ELR (cell line): ENCODE results near the gene SLC39A10.

Experiments
- DNase-seq: peaks from one replicate; pipeline ENCODE4 v3.0.0-alpha.2; 2015; ENCODE audit warnings: low read depth

Gene SLC39A10

DNA sequence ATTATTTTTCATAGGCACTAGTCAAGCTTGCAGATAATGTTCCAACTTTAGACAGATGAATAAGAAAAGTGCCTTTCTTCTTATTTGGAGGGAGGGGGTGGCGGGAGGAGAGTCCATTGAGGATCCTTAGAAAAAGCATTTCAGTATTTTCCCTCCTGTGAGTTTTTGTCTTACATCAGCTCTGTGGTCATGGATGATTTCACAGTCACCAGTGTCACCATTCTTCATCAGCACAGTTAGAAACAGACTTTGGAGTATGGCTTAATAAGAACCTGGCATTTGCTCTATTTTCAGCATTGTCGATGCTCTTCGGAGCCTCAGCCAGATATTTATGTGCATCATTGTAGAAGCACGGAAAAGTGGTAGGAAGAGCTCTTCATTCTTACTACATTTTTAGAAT, 70.1 kb downstream of the SLC39A10 start:
- no peak for DNase-seq

DNA sequence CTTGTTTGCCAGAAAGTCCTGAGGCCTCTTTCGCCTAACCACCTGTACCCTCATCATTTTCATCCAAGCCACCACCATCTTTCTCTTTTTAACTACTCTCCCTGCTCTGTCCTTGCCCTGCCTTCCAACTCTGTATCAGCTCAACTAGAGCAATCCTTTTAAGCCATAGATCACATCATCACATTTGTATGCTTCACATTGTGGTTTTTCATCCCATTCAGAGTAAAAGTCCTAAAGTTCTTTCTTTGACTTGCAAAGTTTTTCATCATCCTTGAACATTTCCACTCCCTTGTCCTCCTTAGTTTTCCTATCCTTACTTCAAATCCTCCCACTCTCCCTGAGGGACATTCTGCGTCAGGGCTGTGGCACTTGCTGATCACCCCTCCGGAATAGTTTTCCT, 73.9 kb downstream of the SLC39A10 start:
- DNase-seq: no peak

DNA sequence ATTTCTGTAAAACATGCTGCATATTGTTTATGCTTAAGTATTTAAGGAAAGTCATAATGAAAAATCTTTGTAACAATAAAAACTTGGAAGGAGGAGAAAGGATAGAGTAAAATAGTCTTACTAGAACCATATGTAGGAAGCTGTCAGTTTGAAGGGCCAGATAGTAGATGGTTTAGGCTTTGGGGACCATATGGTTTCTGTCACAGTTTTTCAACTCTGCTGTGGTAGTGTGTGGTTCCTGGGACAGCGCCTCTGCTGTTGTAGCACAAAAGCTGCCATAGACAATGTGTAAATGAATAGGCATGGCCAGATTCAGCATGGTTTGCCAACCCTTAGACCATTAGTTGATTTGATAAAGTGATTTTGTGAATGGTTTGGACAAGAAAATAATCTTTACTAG, 75.5 kb downstream of the SLC39A10 start:
- no peak for DNase-seq

DNA sequence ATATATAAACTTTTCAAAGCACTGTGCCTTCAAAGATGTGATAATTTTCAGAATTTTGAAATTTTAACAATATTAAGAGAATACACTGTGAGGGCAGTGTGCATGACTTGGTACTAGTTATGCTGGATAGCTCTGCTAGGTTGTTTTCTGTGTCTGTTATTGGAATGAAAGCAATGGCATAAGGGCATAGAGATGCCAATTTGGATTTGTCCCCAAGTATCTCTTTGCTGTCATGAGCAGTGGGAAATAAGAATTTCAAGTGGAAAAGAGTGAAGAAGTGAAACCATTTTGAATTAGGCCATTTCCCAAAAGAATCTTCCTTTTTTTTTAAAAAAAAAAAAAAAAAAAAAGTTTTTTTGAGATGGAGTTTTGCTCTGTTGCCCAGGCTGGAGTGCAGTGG, 76.8 kb downstream of the SLC39A10 start:
- DNase-seq: no peak

DNA sequence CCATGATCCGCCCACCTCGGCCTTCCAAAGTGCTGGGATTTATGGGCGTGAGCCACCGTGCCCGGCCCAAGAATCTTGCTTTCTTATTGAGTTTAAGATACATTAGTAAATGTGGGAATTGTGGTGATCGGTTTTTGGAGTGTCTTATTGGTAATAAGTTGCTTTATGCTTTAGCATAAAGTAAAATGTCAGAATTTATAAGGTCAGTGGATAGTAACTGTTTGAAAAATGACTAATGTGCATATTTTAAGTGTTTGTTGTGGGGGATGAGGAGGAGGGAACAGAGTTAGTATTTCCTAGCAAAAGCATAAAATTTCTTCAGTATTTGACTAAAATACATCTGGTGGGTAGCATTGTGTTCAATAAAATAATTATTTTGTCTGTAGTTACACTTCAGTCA, 77.4 kb downstream of the SLC39A10 start:
- no peak for DNase-seq

DNA sequence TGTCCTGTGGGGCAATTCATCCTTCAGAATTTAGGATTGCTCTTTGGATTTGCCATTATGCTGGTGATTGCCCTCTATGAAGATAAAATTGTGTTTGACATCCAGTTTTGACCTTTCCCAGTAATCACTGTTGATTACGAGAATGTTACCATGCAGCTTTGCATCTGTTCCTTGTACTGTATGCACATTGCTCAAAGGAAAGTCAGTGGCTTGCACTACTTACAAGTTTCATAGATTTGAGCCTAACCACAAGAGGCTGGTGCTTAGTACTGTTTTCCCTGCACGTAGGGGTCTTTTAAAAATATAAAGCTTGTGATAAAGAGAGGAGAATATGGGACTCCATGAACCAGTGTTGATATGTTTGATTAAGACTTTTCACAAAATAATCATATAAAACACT, 77.9 kb downstream of the SLC39A10 start:
- DNase-seq: no peak

DNA sequence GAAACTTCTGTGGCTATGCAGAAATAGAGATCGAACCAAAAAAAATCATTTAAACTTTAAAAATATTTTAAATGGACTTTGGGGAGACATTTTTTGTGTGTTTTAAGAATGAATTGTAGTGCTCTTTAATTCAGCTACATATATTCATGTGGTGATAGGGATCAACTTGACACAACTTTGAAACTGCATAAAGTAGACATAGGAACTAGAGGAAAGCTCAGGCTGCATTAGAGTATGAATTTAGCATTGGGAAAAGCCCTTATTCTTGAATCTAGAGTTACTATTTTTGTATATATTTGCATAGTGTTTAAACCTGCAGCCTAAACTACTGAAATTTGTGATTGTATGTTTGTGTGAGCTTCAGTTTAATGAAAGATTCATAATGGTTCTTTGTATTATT, 78.3 kb downstream of the SLC39A10 start:
- DNase-seq: no peak

DNA sequence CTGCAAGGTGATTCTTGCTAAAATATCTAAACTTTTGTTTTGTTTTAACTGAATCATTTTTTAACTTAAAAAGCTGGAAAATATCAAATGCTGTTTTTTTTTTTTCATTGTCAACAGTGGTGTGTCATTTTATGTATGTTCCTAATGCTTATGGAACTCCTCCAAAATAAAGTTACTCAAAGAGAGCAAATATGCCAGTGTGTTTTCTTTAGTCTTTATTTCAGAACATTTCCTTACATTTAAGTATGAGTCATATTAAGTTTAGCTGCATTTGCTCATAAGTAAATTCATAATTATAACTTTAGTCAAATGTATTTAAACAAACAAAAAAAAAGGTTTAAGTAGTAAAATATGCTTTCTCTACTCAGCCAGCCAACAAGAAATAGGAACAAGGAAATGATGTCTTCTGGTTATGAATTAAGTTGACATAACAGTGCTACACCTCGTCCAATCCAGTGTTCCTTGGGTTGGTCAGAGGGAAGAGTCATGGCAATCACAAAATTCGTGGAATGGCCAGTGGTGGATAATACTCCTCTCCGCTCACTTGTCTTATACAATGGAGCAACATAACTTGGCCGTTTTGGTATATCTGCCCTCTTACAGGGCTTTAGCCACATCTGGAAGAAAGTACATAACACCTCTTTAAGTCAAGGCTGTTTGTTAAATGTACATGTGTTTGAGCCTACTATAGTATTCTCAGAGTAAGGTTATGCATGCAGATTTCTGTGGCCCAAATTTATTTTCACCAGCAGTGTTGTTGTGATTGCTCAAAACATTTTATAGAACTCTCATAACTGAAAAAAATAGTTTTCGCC, 80.7 kb downstream of the SLC39A10 start:
- DNase-seq: peak; percentile 9

DNA sequence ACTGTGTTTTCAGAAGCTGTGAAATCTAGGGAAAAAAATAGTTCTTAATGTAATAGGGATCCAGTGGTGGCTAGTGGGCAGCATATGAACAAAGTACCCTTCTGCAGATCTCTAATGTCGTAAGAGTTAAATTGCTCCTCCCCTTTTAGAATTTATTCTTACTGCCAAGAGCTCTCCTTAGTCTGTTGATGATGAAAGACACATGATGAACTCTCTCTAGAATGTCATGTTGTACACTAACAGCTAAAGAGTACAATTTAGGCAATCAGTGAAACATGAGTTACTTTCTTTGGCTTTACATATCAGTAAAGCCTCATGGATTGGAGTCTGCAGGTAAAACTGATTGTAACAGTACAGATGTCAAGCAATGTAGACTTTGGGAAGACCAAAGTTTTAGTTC, 84.2 kb downstream of the SLC39A10 start:
- no peak for DNase-seq

DNA sequence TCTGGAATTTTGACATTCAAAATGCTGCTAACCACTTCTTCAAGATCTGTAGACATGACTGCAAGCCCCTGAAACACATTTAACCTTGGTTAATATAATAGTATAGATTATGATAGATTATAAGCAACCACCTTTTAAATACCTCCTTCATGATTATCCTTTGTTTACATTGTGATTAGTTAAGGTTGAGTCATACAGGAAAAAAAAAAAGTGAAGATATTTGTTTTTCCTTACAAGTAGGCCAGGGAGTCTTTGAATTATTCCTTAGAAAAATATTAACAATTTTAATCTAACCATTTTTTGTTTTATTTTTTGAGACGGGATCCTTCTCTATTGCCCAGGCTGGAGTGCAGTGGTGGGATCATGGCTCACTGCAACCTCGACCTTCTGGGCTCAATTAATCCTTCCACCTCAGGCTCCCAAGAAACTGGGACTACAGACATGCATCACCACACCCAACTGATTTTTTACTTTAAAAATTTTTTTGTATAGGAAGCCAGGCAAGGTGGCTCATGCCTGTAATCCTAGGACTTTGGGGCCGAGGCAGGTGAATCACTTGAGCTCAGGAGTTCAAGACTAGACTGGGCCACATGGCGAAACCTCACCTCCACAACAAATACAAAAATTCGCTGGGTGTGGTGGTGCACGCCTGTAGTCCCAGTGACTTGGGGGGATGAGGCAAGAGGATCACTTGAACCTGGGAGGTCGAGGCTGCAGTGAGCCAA, 99.4 kb downstream of the SLC39A10 start:
- DNase-seq: peak; percentile 79

DNA sequence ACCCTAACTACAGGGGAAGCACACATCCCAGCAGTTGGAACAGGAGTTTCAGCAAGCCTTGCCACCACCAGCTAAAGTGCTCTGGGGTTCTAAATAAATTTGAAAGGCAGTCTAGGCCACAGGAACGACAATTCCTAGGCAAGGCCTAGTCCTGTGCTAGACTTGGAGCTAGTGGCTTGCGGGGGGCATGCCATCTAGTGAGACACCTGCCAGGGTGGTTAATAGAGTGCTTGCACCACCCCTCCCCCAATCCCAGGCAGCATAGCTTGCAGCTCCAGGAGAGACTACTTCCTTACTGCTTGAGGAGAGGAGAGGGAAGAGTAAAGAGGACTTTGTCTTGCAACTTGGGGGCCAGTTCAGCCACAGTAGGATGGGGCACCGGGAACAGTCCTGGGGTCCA, 101.8 kb downstream of the SLC39A10 start:
- DNase-seq: no peak

DNA sequence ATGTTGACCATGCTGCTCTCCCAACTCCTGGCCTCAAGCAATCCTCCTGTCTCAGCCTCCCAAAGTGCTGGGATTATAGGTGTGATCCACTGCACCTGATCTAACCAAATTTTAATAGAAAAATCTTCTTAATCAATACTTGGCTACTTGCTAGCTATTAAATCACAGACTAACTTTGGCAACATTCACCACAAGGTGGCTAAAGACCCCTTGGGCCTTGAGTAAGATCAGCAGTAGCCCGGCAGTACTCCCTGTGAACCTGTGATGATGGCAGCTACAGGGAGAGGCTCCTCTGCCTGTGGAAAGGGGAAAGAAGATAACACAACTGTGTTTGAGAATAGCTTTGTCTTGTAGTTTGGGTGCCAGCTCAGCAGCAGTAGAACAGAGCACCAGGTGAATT, 102.9 kb downstream of the SLC39A10 start:
- DNase-seq: no peak

DNA sequence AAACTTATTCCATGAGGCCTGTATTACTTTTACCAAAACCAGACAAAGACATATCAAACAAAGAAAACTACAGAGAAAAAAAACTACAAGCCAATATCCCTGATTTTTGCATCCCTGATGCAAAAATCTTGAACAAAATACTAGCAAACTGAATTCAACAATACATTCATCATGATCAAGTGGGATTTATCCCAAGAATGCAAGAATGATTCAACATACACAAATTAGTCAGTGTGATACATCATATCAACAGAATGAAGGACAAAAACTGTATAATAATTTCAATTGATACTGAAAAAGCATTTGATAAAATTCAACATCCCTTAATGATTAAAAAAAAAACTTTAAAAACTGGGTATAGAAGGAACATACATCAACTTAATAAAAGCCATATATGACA, 106.8 kb downstream of the SLC39A10 start:
- peak; percentile 56 for DNase-seq

DNA sequence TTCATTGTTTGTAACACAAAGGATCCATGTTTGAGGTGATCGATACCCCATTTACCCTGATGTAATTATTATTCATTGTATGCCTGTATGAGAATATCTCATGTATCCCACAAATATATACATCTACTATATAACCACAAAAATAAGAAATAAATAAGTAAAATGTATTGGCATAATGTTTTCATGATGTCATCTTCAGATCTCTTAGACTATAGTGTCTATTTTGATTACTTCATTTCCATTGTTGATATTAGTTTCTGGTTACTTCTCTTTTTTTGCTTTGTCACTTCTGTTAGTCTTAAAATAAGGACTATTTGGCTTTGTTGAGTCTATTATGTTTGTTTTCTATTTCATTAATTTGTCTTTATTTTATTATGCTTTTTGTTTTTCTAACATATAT, 109.7 kb downstream of the SLC39A10 start:
- no peak for DNase-seq

DNA sequence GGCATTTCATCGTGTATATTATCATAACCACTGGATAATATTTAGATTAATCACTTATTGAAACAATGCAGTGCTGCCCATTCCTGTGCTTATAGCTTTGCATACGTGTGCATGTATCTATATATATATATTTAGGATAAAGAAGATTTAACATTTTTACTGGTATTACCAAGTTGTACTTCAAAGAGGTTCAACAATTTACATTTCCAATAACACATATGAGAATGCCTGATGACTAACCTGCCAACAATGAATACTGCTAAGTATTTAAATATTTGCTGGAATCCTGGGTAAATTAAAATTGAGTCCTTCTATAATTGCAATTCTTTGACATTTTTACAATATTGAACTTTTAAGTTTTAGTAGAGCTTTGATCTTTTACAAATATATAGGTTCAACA, 111.4 kb downstream of the SLC39A10 start:
- DNase-seq: peak; percentile 53

DNA sequence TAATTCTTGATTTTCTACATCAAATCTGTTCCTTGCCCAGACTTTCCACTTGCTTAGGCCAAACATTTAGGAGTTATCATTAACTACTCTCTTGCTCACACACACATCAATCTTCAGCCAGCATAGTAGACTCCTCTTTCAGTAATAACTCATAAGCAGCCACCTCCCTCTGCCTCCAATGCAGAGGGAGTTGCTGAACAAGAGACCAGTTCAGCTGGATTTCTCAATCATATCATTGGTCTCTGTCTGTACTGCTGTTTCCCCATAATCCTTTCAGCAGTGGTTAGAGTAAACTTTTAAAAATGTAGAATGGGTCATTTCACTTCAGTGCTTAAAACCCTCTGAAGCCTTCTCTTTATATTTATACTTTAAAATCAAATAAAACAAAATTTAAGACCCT, 112.9 kb downstream of the SLC39A10 start:
- DNase-seq: no peak

DNA sequence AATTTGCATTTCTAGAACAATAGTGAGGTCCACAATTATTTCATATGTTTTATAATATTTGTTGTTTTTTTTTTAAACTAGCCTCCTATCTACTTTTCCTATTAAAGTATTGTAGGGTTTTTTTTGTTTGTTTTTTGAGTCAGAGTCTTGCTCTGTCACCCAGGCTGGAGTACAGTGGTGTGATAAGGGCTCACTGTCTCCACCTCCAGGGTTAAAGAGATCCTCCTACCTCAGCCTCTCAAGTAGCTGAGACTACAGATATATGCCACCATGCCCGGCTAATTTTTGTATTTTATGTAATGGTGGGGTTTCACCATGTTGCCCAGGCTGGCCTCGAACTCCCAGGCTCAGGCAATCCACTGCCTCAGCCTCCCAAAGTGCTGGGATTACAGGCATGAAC, 122.5 kb downstream of the SLC39A10 start:
- DNase-seq: peak; percentile 19

DNA sequence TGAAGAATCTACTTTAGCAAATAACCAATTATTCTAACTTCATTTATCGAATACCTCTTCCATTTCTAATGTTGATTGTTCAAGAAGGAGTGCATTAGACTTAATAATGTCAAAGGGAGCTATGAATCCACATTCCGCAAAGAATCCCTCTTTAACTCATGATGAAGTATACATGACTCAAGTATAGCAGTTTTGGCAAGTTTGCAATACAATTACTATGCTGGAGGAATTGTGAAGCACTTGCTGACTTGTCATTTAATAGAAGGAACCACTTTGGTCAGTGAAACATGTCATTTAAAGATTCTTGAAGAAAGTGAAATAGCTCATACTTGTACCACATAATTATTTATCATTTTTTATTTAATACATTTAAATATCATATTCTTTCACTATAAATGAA, 125.1 kb downstream of the SLC39A10 start:
- peak; percentile 27 for DNase-seq
